HepG2 (cell line): ENCODE data around the gene CAPZB. TPM values are rescaled to one million over a fixed set of nuclear protein-coding genes. Genes with fewer than 3 reads are reported as not detected.

Source experiments
- GFI1 ChIP-seq: sonication (generic); formaldehyde crosslinking; IDR thresholded peaks from 2 replicates; pipeline ENCODE4 v1.5.0; 2020; ENCODE audit warnings: missing genetic modification reagents, mild to moderate bottlenecking, borderline replicate concordance
- KAT8 ChIP-seq: IDR thresholded peaks from 2 replicates; pipeline ENCODE4 v1.6.1; 2016; ENCODE audit warnings: missing genetic modification reagents, missing compliant biosample characterization
- MEF2D ChIP-seq: sonication (generic); formaldehyde crosslinking; IDR thresholded peaks from 2 replicates; pipeline ENCODE4 v1.5.1; 2020; ENCODE audit warnings: mild to moderate bottlenecking, missing genetic modification reagents
- MEIS2 ChIP-seq: sonication (generic); formaldehyde crosslinking; IDR thresholded peaks from 2 replicates; pipeline ENCODE4 v1.9.0; 2021; ENCODE audit warnings: mild to moderate bottlenecking, missing genetic modification reagents
- NCOA2 ChIP-seq: sonication (generic); formaldehyde crosslinking; IDR thresholded peaks from 2 replicates; pipeline ENCODE4 v1.8.0; 2022; ENCODE audit warnings: inconsistent platforms
- NCOR1 ChIP-seq: fragments of 200-600 bp; sonication (generic); IDR thresholded peaks from 2 replicates; pipeline ENCODE4 v1.7.0; 2017; ENCODE audit warnings: antibody characterized with exemption, low read length, borderline replicate concordance
- RARA ChIP-seq: IDR thresholded peaks from 2 replicates; pipeline ENCODE4 v1.6.1; 2016; ENCODE audit warnings: missing genetic modification reagents, missing compliant biosample characterization
- RCOR2 ChIP-seq: IDR thresholded peaks from 2 replicates; pipeline ENCODE4 v1.6.1; 2016; ENCODE audit warnings: missing biosample characterization, missing genetic modification reagents
- TFAP4 ChIP-seq: sonication (generic); IDR thresholded peaks from 2 replicates; pipeline ENCODE4 v1.6.1; 2016; ENCODE audit warnings: low read depth, borderline replicate concordance
- ZNF296 ChIP-seq: sonication (generic); formaldehyde crosslinking; conservative IDR thresholded peaks from 2 replicates; pipeline ENCODE4 v1.5.0; 2020; ENCODE audit warnings: mild to moderate bottlenecking, missing genetic modification reagents
- ZNF580 ChIP-seq: IDR thresholded peaks from 2 replicates; pipeline ENCODE4 v1.6.1; 2016; ENCODE audit warnings: low read depth, borderline replicate concordance
- ZNF687 ChIP-seq: sonication (generic); formaldehyde crosslinking; IDR thresholded peaks from 2 replicates; pipeline ENCODE4 v1.5.1; 2020; ENCODE audit warnings: mild to moderate bottlenecking, missing genetic modification reagents, moderate library complexity
- ZNF891 ChIP-seq: sonication (generic); formaldehyde crosslinking; IDR thresholded peaks from 2 replicates; pipeline ENCODE4 v1.5.0; 2020; ENCODE audit warnings: mild to moderate bottlenecking, missing genetic modification reagents
- polyA plus RNA-seq, 8 experiments: library from polyadenylated mRNA; depleted of rRNA in 3 of 8; stranded (reverse) in 7 of 8; unstranded in 1 of 8; fragments of >200 nt; fragmentation: Illumina TruSeq in 4 of 8; extraction: Trizol in 4 of 8; gene quantifications; 2 replicates each; pipeline versions ENCODE4 v1.2.1 to v1.2.3, GENCODE V29; 2011 to 2016; ENCODE audit warnings: low read depth in 4 of 8, missing spikeins in 1 of 8, mixed read lengths in 1 of 8; ENCODE audit not compliant: insufficient read depth in 1 of 8
- total RNA-seq, 5 experiments: library from RNA; depleted of rRNA; stranded (reverse); fragments of >200 nt; fragmentation: Illumina TruSeq; extraction: Trizol; gene quantifications; 2 replicates each; pipeline ENCODE4 v1.2.3, GENCODE V29; 2016; ENCODE audit warnings: low read depth in 1 of 5
- TF ChIP-seq, protein P1 (sequence below): sonication (generic); formaldehyde crosslinking; IDR thresholded peaks from 2 replicates; pipeline ENCODE4 v1.4.0; 2020; ENCODE audit warnings: mild to moderate bottlenecking, missing genetic modification reagents
- TF ChIP-seq, protein P2 (sequence below): sonication (generic); formaldehyde crosslinking; IDR thresholded peaks from 2 replicates; pipeline ENCODE4 v1.4.0; 2020; ENCODE audit warnings: missing genetic modification reagents

CAPZB gene
- total and polyA plus RNA-seq, 2 of the 13 experiments (the other 11 are each of a cell fraction or from before 2014, with no cell fraction given), result 58.9 to 76.9 TPM

GRCh38 chr1:19424651-19425570 lies 60.4 kb downstream of the CAPZB start (continued):
- peak; percentile 82 for TF ChIP-seq NCOA2 (CRISPR knock-in tag)
- TF ChIP-seq RARA (CRISPR knock-in tag), result peak; percentile 65
- TF ChIP-seq ZNF296, result no peak
- peak; percentile 62 for TF ChIP-seq ZNF687
- TF ChIP-seq RCOR2, result peak; percentile 84
- 0 out of 2 replicates have a peak, but pooled peaks have one; percentile 22 for TF ChIP-seq ZNF580
- peak; percentile 93 for TF ChIP-seq GFI1 (CRISPR knock-in tag)
- 0 out of 2 replicates have a peak, but pooled peaks have one; percentile 40 for TF ChIP-seq NCOR1
- TF ChIP-seq MEF2D (CRISPR knock-in tag), result peak; percentile 38; the same call in 1 of the 2 replicates
- TF ChIP-seq, protein P1, sequence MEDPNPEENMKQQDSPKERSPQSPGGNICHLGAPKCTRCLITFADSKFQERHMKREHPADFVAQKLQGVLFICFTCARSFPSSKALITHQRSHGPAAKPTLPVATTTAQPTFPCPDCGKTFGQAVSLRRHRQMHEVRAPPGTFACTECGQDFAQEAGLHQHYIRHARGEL (CRISPR knock-in tag), result no peak
- TF ChIP-seq TFAP4, result peak; percentile 74; the same call in 1 of the 2 replicates
- no peak for TF ChIP-seq ZNF891 (CRISPR knock-in tag)
- TF ChIP-seq KAT8 (CRISPR knock-in tag), result 0 out of 2 replicates have a peak, but pooled peaks have one; percentile 6
- TF ChIP-seq MEIS2 (CRISPR knock-in tag), result 0 out of 2 replicates have a peak, but pooled peaks have one; percentile 57
- TF ChIP-seq, protein P2, sequence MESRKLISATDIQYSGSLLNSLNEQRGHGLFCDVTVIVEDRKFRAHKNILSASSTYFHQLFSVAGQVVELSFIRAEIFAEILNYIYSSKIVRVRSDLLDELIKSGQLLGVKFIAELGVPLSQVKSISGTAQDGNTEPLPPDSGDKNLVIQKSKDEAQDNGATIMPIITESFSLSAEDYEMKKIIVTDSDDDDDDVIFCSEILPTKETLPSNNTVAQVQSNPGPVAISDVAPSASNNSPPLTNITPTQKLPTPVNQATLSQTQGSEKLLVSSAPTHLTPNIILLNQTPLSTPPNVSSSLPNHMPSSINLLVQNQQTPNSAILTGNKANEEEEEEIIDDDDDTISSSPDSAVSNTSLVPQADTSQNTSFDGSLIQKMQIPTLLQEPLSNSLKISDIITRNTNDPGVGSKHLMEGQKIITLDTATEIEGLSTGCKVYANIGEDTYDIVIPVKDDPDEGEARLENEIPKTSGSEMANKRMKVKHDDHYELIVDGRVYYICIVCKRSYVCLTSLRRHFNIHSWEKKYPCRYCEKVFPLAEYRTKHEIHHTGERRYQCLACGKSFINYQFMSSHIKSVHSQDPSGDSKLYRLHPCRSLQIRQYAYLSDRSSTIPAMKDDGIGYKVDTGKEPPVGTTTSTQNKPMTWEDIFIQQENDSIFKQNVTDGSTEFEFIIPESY (CRISPR knock-in tag), result peak; percentile 70
